ENCODE measurements around the gene FAS. TPM values are rescaled to one million over a fixed set of nuclear protein-coding genes. Genes with fewer than 3 reads are reported as not detected.

FAS gene
- total and polyA plus RNA-seq, 2 experiments from 2014 or later: 3.1 to 4.3 TPM

GRCh38 chr10:88980800-88981199 lies 9.8 kb upstream of the FAS start:
- Histone ChIP-seq H2AFZ (no peak overlapping the region), H3K36me3 (ENCODE audit: insufficient read depth) (no peaks in the 10 kb centered on the region), H3K27me3 (ENCODE audit: insufficient read depth) (no peaks in the 10 kb centered on the region), H3K4me2 (no peak overlapping the region), H4K20me1 (replicated peaks; ENCODE audit: insufficient read depth) (no peaks in the 10 kb centered on the region), H3K4me1 (ENCODE audit: insufficient read depth) (no peaks in the 10 kb centered on the region), H3K9me2 (ENCODE audit: insufficient read depth) (no peaks in the 10 kb centered on the region), H3K27ac (ENCODE audit: low read depth) (no peak overlapping the region), H3K4me3 (no peak overlapping the region), H3F3A (replicated peaks; ENCODE audit: low read depth) (no peaks in the 10 kb centered on the region), H3K79me2 (replicated peaks; ENCODE audit: insufficient read depth) (no peaks in the 10 kb centered on the region)
- H3K36me3 Mint-ChIP-seq (ENCODE audit: low read depth): no peaks in the 10 kb centered on the region
- DNase-seq (ENCODE audit: low spot score) (no peak), ATAC-seq (no peak)
- H3K4me1 Mint-ChIP-seq: peaks cover 10% of the 10 kb centered on the region; the same call in 2 of the 3 replicates
- peaks cover 2% of the 10 kb centered on the region for H3K27me3 Mint-ChIP-seq (ENCODE audit: insufficient read depth, low read depth, poor library complexity)
- H3K27ac Mint-ChIP-seq: no peak overlapping the region
- no peak for TF ChIP-seq CREB1 (CRISPR knock-in tag; IDR thresholded peaks at IDR 0.05; ENCODE audit: low read depth)
- TF ChIP-seq JUNB (IDR thresholded peaks at IDR 0.05; ENCODE audit: unreplicated experiment): no peak
- no peak for TF ChIP-seq ZNF331 (CRISPR knock-in tag; IDR thresholded peaks at IDR 0.05; ENCODE audit: low read depth)
- no peak for TF ChIP-seq EZH2 (IDR thresholded peaks at IDR 0.05; ENCODE audit: low read depth, unreplicated experiment)
- no peak for TF ChIP-seq POLR2AphosphoS5 (IDR thresholded peaks at IDR 0.05; ENCODE audit: low read depth)
- TF ChIP-seq ZNF462 (CRISPR knock-in tag; IDR thresholded peaks at IDR 0.05): no peak
- TF ChIP-seq EZH2phosphoT487 (IDR thresholded peaks at IDR 0.05; ENCODE audit: unreplicated experiment): no peak
- no peak for TF ChIP-seq NANOG (IDR thresholded peaks at IDR 0.05; ENCODE audit: borderline replicate concordance)
- TF ChIP-seq STAT1 (IDR thresholded peaks at IDR 0.05; ENCODE audit: unreplicated experiment): no peak
- no peak for TF ChIP-seq ZNF114 (CRISPR knock-in tag; IDR thresholded peaks at IDR 0.05)
- no peak for TF ChIP-seq REST (IDR thresholded peaks at IDR 0.05; ENCODE audit: unreplicated experiment)
- TF ChIP-seq CTCF (conservative IDR thresholded peaks at IDR 0.05; ENCODE audit: low read depth in 2 of 2): no peak
- no peak for TF ChIP-seq ETS1 (IDR thresholded peaks at IDR 0.05)
- H3K9me3 Mint-ChIP-seq: no peaks in the 10 kb centered on the region
- H3K4me3 Mint-ChIP-seq: no peak overlapping the region
